DMS79 treated with DMSO at 0.1 percent for 48 hours (cell line): ENCODE results near the gene RCOR1.
"Not testable (repeated sequence)": the region's sequence is repeated elsewhere in the genome, so short reads cannot be mapped to it uniquely, and the experiment has no call there.

ENCODE experiments used
- DNase-seq: peaks from one replicate; lab custom pipeline; 2025; lab: John Stamatoyannopoulos, UW

RCOR1 gene

DNA sequence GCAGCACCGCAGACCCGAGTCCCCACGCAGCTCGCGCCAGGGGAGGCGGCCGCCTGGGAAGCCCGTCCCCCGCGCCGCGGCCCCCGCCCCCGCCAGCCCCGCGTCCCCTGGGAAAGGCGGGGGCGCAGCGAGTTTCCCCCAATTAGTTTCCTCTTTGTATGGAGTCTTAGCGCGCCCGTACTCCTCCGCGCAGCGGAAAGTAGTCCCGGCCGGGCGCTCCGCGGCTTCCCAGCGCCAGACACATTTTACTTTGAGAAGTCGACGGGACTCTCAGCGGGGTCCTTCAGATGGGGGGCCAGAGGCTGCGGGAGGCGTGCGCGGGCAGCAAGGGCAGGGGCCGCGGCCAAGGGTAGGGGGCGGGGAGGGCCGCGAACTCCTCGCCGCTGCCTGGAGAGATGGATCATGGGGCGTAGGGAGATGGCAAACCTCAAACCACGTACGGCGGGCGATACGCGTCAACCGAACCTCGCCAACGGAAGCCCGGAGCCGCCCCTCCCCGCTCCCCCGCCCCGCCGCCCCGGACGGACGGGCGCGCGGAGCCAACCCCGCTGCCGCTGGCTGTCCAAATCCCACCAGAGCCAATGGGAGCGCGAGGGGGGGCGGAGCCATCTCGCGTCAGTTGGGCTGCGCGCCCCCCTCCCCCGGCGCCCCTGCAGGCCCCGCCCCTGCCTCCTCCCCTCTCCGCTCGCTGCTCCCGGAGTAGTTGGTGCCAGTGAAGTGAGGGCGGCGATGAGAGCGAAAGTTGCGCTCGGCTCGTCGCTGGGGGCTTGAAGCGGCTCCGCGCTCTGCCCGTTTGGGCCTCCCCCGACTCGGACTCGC lies at the start of gene RCOR1:
RCOR1 (plus strand) TSS at position 706 of the 819 bp plus-strand sequence. CDS start 238 bp downstream, outside the sequence.
- DNase-seq: peak; percentile 98

- no peak for DNase-seq
Measured at GRCh38 chr14:102544046-102544746, 48.3 kb upstream of the RCOR1 start.

- DNase-seq: no peak
Measured at GRCh38 chr14:102544747-102545460, 47.5 kb upstream of the RCOR1 start.

DNA sequence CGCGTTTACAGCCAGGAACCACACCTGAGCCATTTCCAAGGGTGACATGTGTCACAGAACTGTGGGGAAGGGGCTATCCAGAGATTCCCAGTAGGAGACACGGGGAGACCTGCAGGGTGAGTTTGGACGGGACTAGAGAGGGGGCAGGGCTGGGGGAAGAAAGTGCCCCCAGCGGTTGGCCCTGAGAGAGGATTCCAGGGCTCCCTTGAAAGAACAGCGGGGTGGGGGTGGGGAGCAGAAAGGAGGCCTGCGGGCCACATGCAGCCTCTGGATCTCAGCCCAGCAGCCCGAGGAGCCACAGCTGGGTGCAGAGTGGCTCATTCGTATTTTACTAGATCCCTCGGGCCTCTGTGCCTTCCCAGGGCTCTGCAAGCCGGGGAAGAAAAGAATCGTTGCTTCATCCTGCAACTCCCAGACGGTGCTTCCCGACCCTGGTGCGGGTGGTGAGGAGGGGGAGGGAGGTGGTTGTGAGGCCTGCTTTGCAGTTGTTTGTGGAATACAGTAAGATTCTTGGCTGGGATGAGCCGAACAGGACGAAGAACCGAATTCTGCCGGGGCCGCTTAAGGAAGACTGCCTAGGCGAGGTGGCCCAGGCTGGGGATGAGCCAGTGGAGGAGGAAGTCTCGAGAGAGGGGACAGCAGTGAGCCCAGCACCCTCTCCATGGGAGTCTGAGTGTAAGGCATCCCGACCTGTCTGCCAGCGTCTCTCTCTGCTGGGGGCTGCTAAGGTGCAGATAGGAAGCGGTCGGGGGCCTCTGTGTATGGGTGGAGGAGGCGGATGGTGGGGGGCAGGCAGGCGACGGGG lies 46.8 kb upstream of the RCOR1 start:
- DNase-seq: no peak

- no peak for DNase-seq
Measured at GRCh38 chr14:102548616-102549240, 43.7 kb upstream of the RCOR1 start.

GRCh38 chr14:102550927-102551401 lies 41.5 kb upstream of the RCOR1 start:
- not testable (repeated sequence) for DNase-seq

DNA sequence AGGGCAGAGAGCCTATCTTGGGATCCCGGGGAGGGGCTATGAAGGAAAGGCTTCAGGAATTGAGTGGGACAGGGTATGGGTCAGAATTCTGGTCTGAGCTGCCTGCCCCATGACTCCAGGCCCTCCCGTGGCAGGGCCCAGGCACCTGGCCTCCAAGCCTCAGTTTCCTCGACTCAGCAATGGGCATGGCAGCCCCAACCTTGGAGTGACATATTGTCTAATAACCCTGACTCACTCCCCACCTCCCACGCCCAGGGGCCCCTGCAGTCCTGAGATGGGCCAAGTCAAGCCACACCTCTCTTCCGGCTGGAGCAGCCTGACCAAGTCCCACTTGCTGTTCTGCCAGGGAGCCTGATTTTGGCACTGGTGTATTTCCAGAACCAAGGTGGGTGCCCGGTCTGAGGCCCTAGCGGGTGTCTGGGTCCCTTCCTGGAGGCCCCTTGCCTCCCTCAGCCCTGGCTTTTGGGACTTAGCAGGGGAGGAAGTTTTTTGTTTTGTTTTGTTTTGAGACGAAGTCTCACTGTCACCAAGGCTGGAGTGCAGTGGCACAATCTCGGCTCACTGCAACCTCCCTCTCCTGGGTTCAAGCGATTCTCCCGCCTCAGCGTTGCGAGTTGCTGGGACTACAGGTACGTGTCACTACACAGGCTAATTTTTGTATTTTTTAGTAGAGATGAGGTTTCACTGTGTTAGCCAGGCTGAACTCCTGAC lies 40.3 kb upstream of the RCOR1 start:
- no peak for DNase-seq

GRCh38 chr14:102554821-102555819 lies 37.3 kb upstream of the RCOR1 start:
- peak; percentile 74 for DNase-seq

DNA sequence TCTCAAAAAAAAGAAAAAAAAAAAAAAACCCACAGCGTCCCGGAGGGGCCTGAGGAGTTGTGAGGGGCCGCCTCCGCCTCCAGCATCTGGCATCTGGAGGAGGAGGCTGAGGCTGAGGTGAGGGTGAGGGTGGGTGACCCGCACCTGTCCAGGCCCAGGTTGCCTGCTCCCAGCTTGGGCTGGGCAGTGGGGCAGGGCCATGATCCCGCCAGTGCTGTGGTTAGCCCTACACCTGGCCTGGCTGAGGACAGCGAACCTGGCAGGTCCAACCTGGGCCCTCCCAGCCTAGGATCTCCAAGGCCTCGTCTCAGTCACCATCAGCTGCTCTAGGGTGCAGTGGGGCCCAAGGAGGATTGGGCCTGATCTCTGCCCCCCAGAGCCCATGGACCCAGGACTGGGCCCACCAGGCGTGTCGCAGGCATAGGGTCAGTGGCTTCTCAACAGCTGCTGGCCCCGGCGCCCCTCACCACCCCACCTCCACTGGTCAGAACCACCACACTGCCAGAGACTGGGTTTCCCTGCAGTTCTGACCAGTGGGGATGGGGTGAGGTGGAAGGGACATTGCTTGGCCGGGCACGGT lies 36.3 kb upstream of the RCOR1 start:
- no peak for DNase-seq

- no peak for DNase-seq
Measured at GRCh38 chr14:102557434-102558226, 34.8 kb upstream of the RCOR1 start.

DNA sequence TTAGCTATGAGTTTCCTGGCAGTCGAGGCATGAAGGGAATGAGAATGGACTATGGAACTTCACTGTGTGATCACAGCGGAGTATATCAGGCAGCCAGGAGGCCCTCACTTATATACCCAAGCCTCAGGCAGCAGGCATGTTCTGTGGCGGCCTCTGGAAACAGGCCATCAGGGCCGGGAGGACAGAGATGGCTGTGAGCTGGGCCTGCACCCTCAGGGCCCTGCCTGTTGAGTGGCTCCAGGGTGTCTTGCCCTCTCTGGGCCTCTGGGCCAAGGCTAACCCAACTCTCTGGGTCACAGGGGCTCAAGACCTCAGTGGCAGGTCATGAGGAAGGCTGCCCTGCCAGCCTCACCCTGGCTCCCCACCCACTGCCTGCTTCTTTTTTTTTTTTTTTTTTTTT lies 33.9 kb upstream of the RCOR1 start:
- no peak for DNase-seq

- no peak for DNase-seq
Measured at GRCh38 chr14:102560458-102561261, 31.8 kb upstream of the RCOR1 start.

- DNase-seq: no peak
Measured at GRCh38 chr14:102565331-102565887, 27.0 kb upstream of the RCOR1 start.

GRCh38 chr14:102565959-102566358 lies 26.5 kb upstream of the RCOR1 start:
- no peak for DNase-seq

DNA sequence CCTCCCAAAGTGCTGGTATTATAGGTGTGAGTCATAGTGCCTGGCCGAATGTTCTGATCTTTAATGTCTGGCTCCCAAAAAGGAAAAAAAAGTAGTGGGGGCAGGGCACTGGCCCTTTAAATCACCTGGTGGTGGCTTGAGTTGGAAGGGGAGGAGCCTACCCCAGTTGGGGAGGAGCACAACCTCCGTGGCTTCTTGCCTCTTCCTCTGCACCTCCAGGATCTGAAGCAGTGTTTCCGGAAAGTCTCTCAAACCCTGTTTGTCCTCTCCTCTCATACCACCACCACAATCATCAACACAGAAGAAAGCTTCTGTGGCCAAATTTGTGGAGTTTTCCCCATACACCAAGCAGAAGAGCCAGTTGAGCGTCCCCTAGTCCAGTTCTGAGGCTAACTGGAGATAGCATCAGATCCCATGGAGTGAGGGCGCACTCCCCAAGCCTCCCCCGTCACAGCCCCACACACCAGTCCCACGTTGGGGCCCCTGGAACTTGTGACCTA lies 24.3 kb upstream of the RCOR1 start:
- no peak for DNase-seq

- DNase-seq: no peak
Measured at GRCh38 chr14:102570334-102570995, 22.0 kb upstream of the RCOR1 start.
